Ishikawa (cell line): ENCODE measurements around the gene F10.

Experiments used
- CEBPB ChIP-seq: IDR thresholded peaks from 2 replicates; pipeline ENCODE4 v1.6.1; 2012
- EP300 ChIP-seq: IDR thresholded peaks from 2 replicates; pipeline ENCODE4 v1.6.1; 2012; ENCODE audit warnings: borderline replicate concordance
- NFIC ChIP-seq: IDR thresholded peaks from 2 replicates; pipeline ENCODE4 v1.6.1; 2012
- RAD21 ChIP-seq: IDR thresholded peaks from 2 replicates; pipeline ENCODE4 v1.6.1; 2012; ENCODE audit warnings: low read depth
- YY1 ChIP-seq: IDR thresholded peaks from 2 replicates; pipeline ENCODE4 v1.6.1; 2012; ENCODE audit warnings: low read depth
- ZBTB7A ChIP-seq: IDR thresholded peaks from 2 replicates; pipeline ENCODE4 v1.6.1; 2012; ENCODE audit warnings: low read depth

DNA sequence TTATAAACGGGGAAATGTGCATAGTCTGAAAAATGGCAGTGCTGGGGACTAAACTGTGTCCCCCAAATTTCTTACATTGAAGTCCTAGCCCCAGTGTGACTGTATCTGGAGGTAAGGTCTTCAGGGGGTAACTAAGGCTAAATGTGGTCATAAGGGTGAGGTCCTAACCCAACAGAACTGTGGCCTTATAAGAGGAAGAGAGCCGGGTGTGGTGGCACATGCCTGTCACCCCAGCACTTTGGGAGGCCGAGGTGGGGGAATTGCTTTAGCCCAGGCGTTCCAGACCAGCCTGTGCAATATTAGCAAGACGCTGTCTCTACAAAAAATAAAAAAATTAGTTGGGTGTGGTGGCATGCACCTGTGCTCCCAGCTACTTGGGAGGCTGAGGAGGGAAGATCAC is 53.7 kb downstream of the F10 start:
- TF ChIP-seq EP300 (no peak), YY1 (no peak), NFIC (no peak), ZBTB7A (no peak), RAD21 (no peak), CEBPB (no peak)
